HUES48 (cell line): ENCODE results near the gene ITPR1.

Experiments
- H3K27ac ChIP-seq: one replicate; pipeline ENCODE4 v1.7.0; 2013; ENCODE audit warnings: low read depth, low read length, inconsistent platforms
- H3K27me3 ChIP-seq: 2 replicates; pipeline ENCODE4 v1.6.1; 2013; ENCODE audit warnings: mild to moderate bottlenecking, low read length; ENCODE audit not compliant: control insufficient read depth, insufficient read depth
- H3K36me3 ChIP-seq: 2 replicates; pipeline ENCODE4 v1.6.1; 2013; ENCODE audit warnings: low read length; ENCODE audit not compliant: control insufficient read depth, insufficient read depth
- H3K4me1 ChIP-seq: 2 replicates; pipeline ENCODE4 v1.6.1; 2013; ENCODE audit warnings: mild to moderate bottlenecking, low read length; ENCODE audit not compliant: control insufficient read depth, insufficient read depth
- H3K4me3 ChIP-seq: 2 replicates; pipeline ENCODE4 v1.5.1; 2013; ENCODE audit warnings: mild to moderate bottlenecking, low read depth, low read length
- H3K9ac ChIP-seq: 2 replicates; pipeline ENCODE4 v1.6.1; 2013; ENCODE audit warnings: mild to moderate bottlenecking, low read depth, low read length, moderate library complexity
- H3K9me3 ChIP-seq: 2 replicates; pipeline ENCODE4 v1.6.1; 2013; ENCODE audit warnings: low read length; ENCODE audit not compliant: control insufficient read depth, insufficient read depth

ITPR1 gene

DNA sequence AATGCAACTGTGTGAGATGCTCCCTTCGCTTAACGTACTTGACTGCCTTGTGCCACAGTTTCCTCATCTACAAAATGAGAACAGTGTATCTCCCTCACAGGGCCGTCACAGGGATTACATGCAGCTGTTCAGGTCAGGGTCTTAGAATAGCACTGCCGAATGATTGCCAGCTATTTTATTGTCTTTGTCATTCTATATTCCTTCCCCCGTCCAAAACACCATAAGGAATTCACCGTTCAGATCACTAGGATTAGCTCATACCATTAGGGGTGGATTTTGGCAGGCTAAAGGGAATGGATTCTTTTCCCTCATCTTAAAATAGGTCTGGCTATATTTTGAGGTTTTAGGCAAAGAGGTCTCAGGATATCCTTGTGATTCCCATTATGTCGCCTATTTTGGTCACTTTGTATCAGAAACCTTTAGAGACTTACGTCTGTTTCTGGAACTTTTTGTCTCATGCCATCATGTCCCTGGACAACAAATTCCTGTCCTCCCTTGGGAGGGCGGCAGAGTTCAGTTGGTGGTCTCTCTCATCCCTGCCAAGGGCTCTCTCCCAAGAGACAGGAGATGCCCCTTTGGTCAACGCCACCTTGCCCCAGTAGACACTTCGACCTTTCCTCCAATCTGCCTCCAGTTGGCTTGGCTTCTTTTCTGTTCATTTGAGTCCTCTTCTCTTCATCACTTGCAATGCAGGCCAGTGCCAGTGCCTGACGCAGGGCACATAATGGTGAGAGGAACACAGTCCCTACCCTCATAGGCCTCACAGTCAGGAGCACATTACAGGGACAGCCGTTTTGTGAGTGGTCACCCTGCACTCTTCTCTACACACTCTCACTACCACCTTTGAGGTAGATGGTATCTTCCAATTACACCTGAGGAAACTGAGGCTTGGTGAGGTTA is 314.5 kb downstream of the ITPR1 start:
- Histone ChIP-seq H3K27me3 (no peaks in the 10 kb centered on the region), H3K9me3 (no peaks in the 10 kb centered on the region), H3K4me1 (no peaks in the 10 kb centered on the region), H3K27ac (no peak overlapping the region), H3K9ac (no peak overlapping the region), H3K36me3 (no peaks in the 10 kb centered on the region), H3K4me3 (no peak overlapping the region)

DNA sequence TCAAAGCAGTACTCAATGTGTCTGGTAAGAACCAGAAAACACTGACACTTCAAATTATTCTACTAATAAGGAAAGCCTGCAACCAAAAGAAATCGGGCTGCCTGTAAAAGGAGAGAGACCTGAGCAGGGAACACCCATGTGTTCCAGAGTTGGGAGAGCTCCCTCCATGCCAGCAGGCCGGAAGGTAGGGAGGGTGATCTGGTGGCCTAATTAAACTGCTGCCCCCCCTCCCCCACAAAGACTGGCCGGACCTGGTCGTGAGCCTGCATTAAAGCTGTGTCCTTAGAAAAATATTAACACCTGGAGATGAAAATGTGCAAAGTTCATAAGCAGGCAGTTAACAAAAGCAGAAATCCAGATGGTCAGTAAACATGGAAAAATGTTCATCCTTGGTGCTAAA is 315.5 kb downstream of the ITPR1 start:
- Histone ChIP-seq H3K36me3 (no peaks in the 10 kb centered on the region), H3K4me3 (no peak overlapping the region), H3K27me3 (no peaks in the 10 kb centered on the region), H3K27ac (no peak overlapping the region), H3K9me3 (no peaks in the 10 kb centered on the region), H3K9ac (no peak overlapping the region), H3K4me1 (no peaks in the 10 kb centered on the region)

DNA sequence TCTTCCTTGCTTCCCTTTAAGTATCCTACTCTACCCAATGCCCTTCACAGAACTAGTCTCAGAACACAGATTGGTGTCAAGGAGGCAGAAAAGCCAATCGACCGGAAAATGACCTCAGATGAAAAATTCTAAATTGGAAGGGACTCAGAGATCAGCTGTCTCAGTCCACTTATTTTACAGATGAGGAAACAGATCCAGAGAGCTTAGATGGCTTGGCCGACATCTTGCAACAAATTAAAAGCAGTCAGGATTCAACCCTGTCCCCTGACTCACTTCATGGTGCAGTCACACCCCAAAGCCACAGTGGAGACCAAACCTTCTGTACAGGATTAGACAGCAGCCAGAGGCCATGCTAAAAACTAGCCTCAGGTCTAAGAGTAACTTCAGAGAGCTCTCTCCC is 316.8 kb downstream of the ITPR1 start:
- Histone ChIP-seq H3K4me1 (no peaks in the 10 kb centered on the region), H3K9ac (no peak overlapping the region), H3K27ac (no peak overlapping the region), H3K4me3 (no peak overlapping the region), H3K36me3 (no peaks in the 10 kb centered on the region), H3K27me3 (no peaks in the 10 kb centered on the region), H3K9me3 (no peaks in the 10 kb centered on the region)

DNA sequence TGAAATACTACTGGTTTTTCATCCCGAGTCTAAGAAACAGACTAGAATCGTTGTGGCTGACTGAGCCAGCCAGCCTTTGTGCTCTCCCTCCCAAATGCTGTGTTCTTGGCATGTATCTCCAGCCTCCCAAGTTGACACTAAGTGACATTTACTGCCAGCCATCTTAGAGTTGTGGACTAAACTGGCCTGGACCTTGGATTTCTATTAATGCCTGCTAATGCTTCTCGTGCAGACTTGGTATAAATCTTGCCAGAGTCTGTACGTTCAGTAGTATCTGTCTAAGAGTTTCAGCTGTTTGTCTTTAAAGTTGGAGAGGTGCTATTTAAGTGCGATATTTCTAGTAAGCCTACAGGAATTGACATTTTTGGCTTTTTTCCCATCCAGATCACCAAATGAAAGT is 319.4 kb downstream of the ITPR1 start:
- no peak overlapping the region for H3K4me3 ChIP-seq
- H3K36me3 ChIP-seq = no peaks in the 10 kb centered on the region
- H3K9ac ChIP-seq = no peak overlapping the region
- H3K27ac ChIP-seq = no peak overlapping the region
- H3K27me3 ChIP-seq = no peaks in the 10 kb centered on the region
- H3K4me1 ChIP-seq = no peaks in the 10 kb centered on the region
- no peaks in the 10 kb centered on the region for H3K9me3 ChIP-seq

DNA sequence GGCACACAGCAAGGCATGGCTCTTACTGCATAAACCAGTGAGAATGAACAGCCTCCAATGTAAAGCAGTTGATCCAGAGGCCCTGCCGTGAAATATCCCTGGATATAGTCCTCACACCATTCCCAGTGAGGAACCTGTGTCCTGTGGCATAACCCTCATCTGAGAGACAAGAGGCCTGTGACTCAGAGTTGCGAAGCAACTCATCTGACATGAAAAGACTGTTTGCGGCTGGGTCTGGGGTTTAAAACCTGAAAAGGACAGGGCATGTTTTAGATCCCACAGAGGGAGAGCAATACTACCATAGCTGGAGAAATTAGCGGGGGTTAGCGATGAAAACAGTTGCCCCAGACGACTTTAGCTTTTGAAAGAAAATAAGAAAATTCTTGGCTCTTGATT is 320.8 kb downstream of the ITPR1 start:
- no peaks in the 10 kb centered on the region for H3K9me3 ChIP-seq
- no peak overlapping the region for H3K9ac ChIP-seq
- peak overlapping the region; percentile 8 for H3K27ac ChIP-seq
- no peaks in the 10 kb centered on the region for H3K36me3 ChIP-seq
- no peaks in the 10 kb centered on the region for H3K27me3 ChIP-seq
- no peaks in the 10 kb centered on the region for H3K4me1 ChIP-seq
- H3K4me3 ChIP-seq = no peak overlapping the region

DNA sequence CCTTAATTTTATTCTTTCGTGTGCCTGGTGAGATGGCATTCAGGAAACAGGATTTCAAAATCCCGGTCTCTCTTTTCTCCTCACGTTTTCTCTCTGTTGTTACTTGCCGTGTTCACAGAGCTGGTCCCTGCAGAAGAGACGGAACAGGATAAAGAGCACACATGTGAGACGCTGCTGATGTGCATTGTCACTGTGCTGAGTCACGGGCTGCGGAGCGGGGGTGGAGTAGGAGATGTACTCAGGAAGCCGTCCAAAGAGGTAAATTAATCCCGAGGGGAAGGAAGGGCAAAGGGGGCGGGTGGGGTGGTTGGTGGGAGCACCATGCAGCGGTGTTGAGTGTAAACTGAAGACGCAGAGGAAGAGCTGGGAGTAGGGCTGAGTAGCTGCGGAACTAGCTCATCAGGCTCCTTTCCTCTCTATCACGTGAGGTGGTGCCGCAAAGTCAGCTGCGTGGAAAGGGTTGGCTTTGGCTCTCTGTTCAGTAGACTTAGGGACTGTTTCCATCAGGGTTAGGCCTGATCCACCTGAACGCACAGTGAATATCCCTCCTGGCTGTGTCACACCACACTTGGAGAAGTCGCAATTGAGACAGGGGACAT is 321.3 kb downstream of the ITPR1 start:
- Histone ChIP-seq H3K4me1 (no peaks in the 10 kb centered on the region), H3K9ac (no peak overlapping the region), H3K9me3 (no peaks in the 10 kb centered on the region), H3K4me3 (no peak overlapping the region), H3K36me3 (no peaks in the 10 kb centered on the region), H3K27ac (peak overlapping the region; percentile 8), H3K27me3 (no peaks in the 10 kb centered on the region)

DNA sequence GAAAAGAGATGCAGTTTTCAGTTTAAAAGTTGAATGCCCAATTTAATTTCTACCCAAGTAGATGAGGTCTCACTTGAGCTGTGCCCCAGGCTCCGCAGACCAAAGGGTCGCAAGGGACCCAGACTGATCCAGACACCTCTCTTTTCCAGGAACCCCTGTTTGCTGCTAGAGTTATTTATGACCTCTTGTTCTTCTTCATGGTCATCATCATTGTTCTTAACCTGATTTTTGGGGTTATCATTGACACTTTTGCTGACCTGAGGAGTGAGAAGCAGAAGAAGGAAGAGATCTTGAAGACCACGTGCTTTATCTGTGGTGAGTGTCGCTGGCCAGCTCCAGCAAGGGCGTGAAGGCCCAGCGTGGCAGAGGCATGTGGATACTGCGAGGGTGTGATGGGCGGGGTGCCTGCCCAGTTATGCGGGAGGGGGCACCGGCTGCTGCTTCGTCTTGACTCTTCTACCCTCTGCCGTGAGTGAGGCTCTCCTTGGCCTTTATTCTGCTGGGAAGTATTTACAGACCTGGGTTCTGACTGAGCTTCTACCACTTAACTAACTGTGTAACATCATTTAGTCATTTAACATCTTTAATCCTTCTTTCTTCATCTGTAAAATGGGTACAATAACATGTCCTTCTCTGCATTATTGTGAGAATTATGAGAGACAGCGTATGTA is 321.9 kb downstream of the ITPR1 start:
- Histone ChIP-seq H3K27ac (no peak overlapping the region), H3K4me1 (no peaks in the 10 kb centered on the region), H3K36me3 (no peaks in the 10 kb centered on the region), H3K9ac (no peak overlapping the region), H3K9me3 (no peaks in the 10 kb centered on the region), H3K27me3 (no peaks in the 10 kb centered on the region), H3K4me3 (no peak overlapping the region)

DNA sequence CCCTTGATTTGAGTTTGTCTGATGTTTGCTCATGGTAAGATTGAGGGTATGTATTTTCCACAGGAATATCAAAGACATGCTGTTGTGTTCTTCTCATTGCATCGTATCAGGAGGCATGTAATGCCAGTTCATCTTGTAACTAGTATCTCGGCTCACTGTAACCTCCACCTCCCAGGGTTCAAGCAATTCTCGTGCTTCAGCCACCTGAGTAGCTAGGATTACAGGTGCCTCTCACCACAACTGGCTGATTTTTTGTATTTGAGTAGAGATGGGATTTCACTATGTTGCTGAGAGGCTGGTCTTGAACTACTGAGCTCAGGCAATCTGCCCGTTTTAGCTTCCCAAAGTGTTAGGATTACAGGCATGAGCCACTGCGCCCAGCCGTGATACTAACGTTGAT is 323.2 kb downstream of the ITPR1 start:
- Histone ChIP-seq H3K27me3 (no peaks in the 10 kb centered on the region), H3K27ac (no peak overlapping the region), H3K9ac (no peak overlapping the region), H3K4me1 (no peaks in the 10 kb centered on the region), H3K9me3 (no peaks in the 10 kb centered on the region), H3K4me3 (no peak overlapping the region), H3K36me3 (no peaks in the 10 kb centered on the region)

DNA sequence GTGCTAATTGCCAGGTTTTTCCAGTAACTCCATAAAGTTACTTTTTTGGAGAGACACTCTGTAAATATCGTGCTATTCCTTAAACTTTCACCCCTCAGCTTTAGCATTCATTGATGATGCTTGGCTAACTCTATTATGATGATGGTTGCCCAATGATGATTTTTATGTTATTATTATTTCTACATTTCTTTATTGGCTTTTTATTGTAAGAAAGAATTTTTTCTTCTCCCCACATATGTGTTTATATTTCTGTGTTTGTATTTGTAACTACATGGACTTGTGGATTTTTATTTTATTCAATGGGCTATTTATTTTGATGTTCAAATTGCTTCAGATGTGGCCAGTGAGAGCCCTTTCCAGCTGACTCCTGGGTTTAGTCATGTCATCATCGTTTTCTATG is 323.6 kb downstream of the ITPR1 start:
- Histone ChIP-seq H3K27me3 (no peaks in the 10 kb centered on the region), H3K4me1 (no peaks in the 10 kb centered on the region), H3K9ac (no peak overlapping the region), H3K4me3 (no peak overlapping the region), H3K27ac (no peak overlapping the region), H3K36me3 (no peaks in the 10 kb centered on the region), H3K9me3 (no peaks in the 10 kb centered on the region)

DNA sequence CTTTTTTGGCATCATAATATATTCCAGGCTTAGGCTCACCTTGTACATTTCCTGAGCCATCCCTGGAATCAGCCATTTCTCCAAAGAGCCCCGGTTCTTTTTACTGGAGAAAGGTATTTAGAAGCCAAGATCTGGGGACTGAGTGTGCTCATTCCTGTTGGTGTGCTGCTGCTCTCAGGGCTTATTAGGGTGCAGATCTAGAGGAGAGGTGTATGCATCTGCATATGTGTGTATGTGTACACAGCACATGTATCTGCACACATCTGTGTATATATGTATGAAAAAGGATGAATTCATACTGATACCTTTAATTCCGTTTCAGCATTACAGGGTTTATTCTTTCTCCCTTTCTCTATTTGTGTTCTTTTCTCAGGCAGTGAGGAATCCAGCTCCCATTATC is 324.0 kb downstream of the ITPR1 start:
- H3K4me3 ChIP-seq = no peak overlapping the region
- H3K27me3 ChIP-seq = no peaks in the 10 kb centered on the region
- H3K36me3 ChIP-seq = no peaks in the 10 kb centered on the region
- H3K9ac ChIP-seq = no peak overlapping the region
- no peaks in the 10 kb centered on the region for H3K9me3 ChIP-seq
- no peaks in the 10 kb centered on the region for H3K4me1 ChIP-seq
- H3K27ac ChIP-seq = no peak overlapping the region

DNA sequence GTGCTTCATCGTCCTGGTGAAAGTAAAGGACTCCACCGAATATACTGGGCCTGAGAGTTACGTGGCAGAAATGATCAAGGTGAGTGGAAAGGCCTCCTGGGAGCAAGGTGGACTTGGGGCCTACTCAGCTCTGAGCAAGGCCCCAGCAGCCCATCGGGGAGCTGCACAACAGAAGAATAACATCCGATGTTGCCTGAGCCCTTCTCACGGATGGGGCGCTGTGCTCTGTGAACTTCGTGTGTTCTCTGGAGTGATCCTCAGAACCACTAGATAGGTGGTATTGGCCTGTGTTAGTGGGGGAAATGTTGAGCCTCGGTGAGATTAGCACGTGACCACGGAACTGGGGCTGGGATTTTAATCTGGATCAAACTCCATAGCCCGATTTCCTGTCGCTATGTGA is 325.0 kb downstream of the ITPR1 start:
- no peak overlapping the region for H3K27ac ChIP-seq
- no peaks in the 10 kb centered on the region for H3K4me1 ChIP-seq
- no peaks in the 10 kb centered on the region for H3K9me3 ChIP-seq
- H3K4me3 ChIP-seq = no peak overlapping the region
- H3K27me3 ChIP-seq = no peaks in the 10 kb centered on the region
- H3K9ac ChIP-seq = no peak overlapping the region
- no peaks in the 10 kb centered on the region for H3K36me3 ChIP-seq
